Cortex of kidney (tissue), 1 donor: ENCODE data around the gene RASIP1.

Source experiments
- DNase-seq: peaks from one replicate; lab custom pipeline; 2025; lab: John Stamatoyannopoulos, UW

Gene RASIP1

GRCh38 chr19:48672994-48673393, 67.4 kb downstream of the RASIP1 start, which contains the start of gene NTN5:
NTN5 (minus strand) TSS chr19:48673017; CDS start chr19:48670986, 2,031 bp downstream.
- no peak for DNase-seq

- no peak for DNase-seq
Observed at GRCh38 chr19:48671446-48671995, 68.9 kb downstream of the RASIP1 start.

DNA sequence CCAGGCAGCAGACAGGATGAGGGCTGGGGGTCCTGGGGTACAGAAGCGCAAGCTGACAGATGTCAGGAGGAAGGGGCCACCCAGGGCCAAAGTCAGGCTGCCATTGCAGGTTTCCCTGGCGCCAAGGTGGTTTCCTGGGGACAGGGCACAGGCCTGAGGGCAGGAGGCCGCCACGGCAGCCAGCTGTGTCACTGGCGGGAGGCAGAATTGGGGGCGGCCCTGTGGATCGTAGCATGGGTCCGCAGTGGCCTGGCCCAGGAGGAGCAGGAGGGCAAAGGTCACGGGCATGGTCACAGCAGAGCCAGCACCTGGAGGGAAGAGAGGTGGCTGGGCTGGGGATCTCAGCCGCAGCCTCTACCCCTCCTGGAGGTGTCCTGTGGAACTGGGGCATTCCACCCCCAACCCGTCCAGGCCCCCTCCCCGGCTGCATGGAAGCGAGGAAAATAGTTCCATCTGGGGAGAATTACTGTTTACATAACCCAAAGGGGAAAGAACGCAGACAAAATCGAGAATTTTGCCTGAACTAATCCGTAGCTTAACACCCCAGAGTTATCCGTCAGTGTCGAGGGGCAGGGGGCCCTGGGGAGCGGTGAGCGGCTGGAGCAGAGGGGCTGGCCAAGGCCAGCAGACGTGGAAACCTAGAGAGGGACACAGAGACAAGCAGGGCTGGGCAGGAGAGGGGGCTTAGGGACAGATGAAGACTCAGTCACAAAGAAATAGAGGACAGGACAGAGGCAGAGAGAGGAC, 69.5 kb downstream of the RASIP1 start:
- no peak for DNase-seq
